SH-SY5Y (cell line): ENCODE results near the gene MMP11.

ENCODE experiments used
- GATA2 ChIP-seq: IDR thresholded peaks from 2 replicates; pipeline ENCODE4 v1.6.1; 2011; ENCODE audit warnings: mild to moderate bottlenecking, low read depth, low read length
- GATA3 ChIP-seq: IDR thresholded peaks from 2 replicates; pipeline ENCODE4 v1.6.1; 2011; ENCODE audit warnings: low read depth, mild to moderate bottlenecking, low read length, moderate library complexity

- TF ChIP-seq GATA2 (no peak), GATA3 (no peak)
Observed at GRCh38 chr22:23751441-23751996, 21.1 kb upstream of the MMP11 start.
